ENCODE results near the gene OLFM1. TPM values are rescaled to one million over a fixed set of nuclear protein-coding genes. Genes with fewer than 3 reads are reported as not detected.

OLFM1 gene
- total and polyA plus RNA-seq, 2 of the 4 experiments (the other 2 are of a cell fraction), result 0.36 to 0.38 TPM

DNA sequence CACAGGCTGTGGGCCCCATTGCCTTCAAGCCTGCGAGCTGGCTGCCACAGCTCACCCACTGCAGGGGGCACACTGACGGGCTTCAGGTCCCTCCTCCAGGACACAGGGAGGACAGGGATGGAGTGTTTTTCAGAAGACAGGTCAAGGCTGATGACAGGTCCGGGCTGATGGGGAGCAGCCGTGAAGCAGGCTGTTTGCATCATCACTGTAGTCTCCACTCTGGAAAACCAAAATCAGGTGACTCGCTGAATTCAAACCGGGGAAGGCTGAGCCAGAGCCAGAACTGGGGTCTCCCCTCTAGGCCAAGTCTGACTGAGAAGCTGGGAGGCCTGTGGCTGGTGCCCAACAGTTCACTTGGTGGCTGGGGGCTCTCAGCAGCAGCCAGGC lies 48.5 kb downstream of the OLFM1 start:
- Histone ChIP-seq H2BK20ac (ENCODE audit: low read depth, low read length) (no peak overlapping the region), H3K9ac (ENCODE audit: low read depth, low read length) (no peak overlapping the region), H3K27ac (ENCODE audit: insufficient read depth, low read length) (no peak overlapping the region), H4K5ac (ENCODE audit: low read depth, low read length) (no peak overlapping the region), H2BK120ac (ENCODE audit: low read depth, low read length) (no peak overlapping the region), H4K91ac (ENCODE audit: insufficient read depth, low read depth, low read length) (no peak overlapping the region), H3K4me3 (ENCODE audit: insufficient read depth, low read depth, low read length) (no peak overlapping the region), H3K56ac (ENCODE audit: extremely low read depth, insufficient read depth, low read length) (no peak overlapping the region), H3K23ac (ENCODE audit: low read depth, low read length) (no peak overlapping the region), H2BK15ac (ENCODE audit: low read depth, low read length) (no peak overlapping the region), H3K4me2 (ENCODE audit: low read depth, low read length) (no peak overlapping the region), H2AK5ac (ENCODE audit: low read depth, low read length) (no peak overlapping the region), H2AK9ac (replicated peaks; ENCODE audit: low read depth, low read length, poor library complexity) (no peak overlapping the region), H3K27me3 (ENCODE audit: control insufficient read depth, insufficient read depth, low read length) (no peaks in the 10 kb centered on the region), H3K14ac (replicated peaks; ENCODE audit: low read depth, low read length) (no peak overlapping the region), H2BK5ac (ENCODE audit: low read depth, low read length, poor library complexity, severe bottlenecking) (no peak overlapping the region), H3K9me3 (ENCODE audit: control insufficient read depth, insufficient read depth, low read length) (peaks cover 54% of the 10 kb centered on the region), H3K36me3 (ENCODE audit: control insufficient read depth, insufficient read depth, low read length) (no peaks in the 10 kb centered on the region), H3K4me1 (ENCODE audit: control insufficient read depth, insufficient read depth, low read length) (no peaks in the 10 kb centered on the region), H3K79me1 (ENCODE audit: low read depth in 1 of 2, low read length in 2 of 2) (no peaks in the 10 kb centered on the region), H4K20me1 (ENCODE audit: insufficient read depth, low read length) (no peaks in the 10 kb centered on the region), H3K9me1 (ENCODE audit: insufficient read depth, low read length) (no peaks in the 10 kb centered on the region), H2AFZ (replicated peaks; ENCODE audit: low read length, poor library complexity) (no peak overlapping the region), H4K8ac (ENCODE audit: low read depth in 2 of 2, low read length in 2 of 2) (no peak overlapping the region), H3K18ac (ENCODE audit: low read depth, low read length) (no peak overlapping the region), H3K4ac (ENCODE audit: low read depth, low read length) (no peak overlapping the region)
- dilution Hi-C loops (cut with HindIII; ENCODE audit: low sequenced_read_pairs, unreplicated experiment), result no loop called here
- ChIA-PET CTCF (no interaction called here), POLR2A (ENCODE audit: unreplicated experiment) (no interaction called here)
- no TSS peak for BruUV-seq (replicated peaks)
- no peak for ATAC-seq (ENCODE audit: low read depth)
- in situ Hi-C loops (cut with MboI; ENCODE audit: low sequenced_read_pairs), result no loop called here
- DNase-seq, result no peak
- 20% methylated on average over 1 of the region's 6 CpGs; no CpG with 5 or more reads in 1 of the 2 experiments for WGBS, 2 experiments (ENCODE audit: extremely low coverage in 2 of 2, insufficient read length in 1 of 2)
- intact Hi-C loops (cut with micrococcal nuclease), result no loop called here
- TF ChIP-seq MAFK (IDR thresholded peaks at IDR 0.05; ENCODE audit: low read depth, low read length) (no peak), POLR2A (IDR thresholded peaks at IDR 0.05; ENCODE audit: low read depth, low read length) (no peak), RAD21 (IDR thresholded peaks at IDR 0.05; ENCODE audit: low read length) (no peak), BHLHE40 (IDR thresholded peaks at IDR 0.05; ENCODE audit: low read depth, low read length) (no peak), CEBPB (IDR thresholded peaks at IDR 0.05; ENCODE audit: low read depth, low read length) (no peak), SMC3 (IDR thresholded peaks at IDR 0.05; ENCODE audit: low read depth, low read length) (no peak), MXI1 (IDR thresholded peaks at IDR 0.05; ENCODE audit: borderline replicate concordance, low read depth, low read length) (no peak), NFE2L2 (IDR thresholded peaks at IDR 0.05; ENCODE audit: low read depth, low read length) (no peak), MAZ (IDR thresholded peaks at IDR 0.05; ENCODE audit: borderline replicate concordance, low read depth, low read length) (no peak), RFX5 (IDR thresholded peaks at IDR 0.05; ENCODE audit: low read depth, low read length) (no peak), FOS (IDR thresholded peaks at IDR 0.05; ENCODE audit: low read depth, low read length) (no peak), CHD1 (IDR thresholded peaks at IDR 0.05; ENCODE audit: low read depth, low read length) (no peak), RCOR1 (IDR thresholded peaks at IDR 0.05; ENCODE audit: insufficient replicate concordance, low read length) (no peak)
- TF ChIP-seq, protein P1, sequence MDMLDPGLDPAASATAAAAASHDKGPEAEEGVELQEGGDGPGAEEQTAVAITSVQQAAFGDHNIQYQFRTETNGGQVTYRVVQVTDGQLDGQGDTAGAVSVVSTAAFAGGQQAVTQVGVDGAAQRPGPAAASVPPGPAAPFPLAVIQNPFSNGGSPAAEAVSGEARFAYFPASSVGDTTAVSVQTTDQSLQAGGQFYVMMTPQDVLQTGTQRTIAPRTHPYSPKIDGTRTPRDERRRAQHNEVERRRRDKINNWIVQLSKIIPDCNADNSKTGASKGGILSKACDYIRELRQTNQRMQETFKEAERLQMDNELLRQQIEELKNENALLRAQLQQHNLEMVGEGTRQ (IDR thresholded peaks at IDR 0.05; ENCODE audit: low read depth, low read length), result no peak
- TF ChIP-seq, protein P2, sequence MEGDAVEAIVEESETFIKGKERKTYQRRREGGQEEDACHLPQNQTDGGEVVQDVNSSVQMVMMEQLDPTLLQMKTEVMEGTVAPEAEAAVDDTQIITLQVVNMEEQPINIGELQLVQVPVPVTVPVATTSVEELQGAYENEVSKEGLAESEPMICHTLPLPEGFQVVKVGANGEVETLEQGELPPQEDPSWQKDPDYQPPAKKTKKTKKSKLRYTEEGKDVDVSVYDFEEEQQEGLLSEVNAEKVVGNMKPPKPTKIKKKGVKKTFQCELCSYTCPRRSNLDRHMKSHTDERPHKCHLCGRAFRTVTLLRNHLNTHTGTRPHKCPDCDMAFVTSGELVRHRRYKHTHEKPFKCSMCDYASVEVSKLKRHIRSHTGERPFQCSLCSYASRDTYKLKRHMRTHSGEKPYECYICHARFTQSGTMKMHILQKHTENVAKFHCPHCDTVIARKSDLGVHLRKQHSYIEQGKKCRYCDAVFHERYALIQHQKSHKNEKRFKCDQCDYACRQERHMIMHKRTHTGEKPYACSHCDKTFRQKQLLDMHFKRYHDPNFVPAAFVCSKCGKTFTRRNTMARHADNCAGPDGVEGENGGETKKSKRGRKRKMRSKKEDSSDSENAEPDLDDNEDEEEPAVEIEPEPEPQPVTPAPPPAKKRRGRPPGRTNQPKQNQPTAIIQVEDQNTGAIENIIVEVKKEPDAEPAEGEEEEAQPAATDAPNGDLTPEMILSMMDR (conservative IDR thresholded peaks at IDR 0.05; ENCODE audit: low read depth, low read length), result no peak
- TF ChIP-seq, protein P3, sequence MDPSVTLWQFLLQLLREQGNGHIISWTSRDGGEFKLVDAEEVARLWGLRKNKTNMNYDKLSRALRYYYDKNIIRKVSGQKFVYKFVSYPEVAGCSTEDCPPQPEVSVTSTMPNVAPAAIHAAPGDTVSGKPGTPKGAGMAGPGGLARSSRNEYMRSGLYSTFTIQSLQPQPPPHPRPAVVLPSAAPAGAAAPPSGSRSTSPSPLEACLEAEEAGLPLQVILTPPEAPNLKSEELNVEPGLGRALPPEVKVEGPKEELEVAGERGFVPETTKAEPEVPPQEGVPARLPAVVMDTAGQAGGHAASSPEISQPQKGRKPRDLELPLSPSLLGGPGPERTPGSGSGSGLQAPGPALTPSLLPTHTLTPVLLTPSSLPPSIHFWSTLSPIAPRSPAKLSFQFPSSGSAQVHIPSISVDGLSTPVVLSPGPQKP (IDR thresholded peaks at IDR 0.05; ENCODE audit: borderline replicate concordance, low read depth, low read length), result no peak

Measured in IMR-90 (cell line).